ENCODE results near the gene ITGA11. TPM values are rescaled to one million over a fixed set of nuclear protein-coding genes. Genes with fewer than 3 reads are reported as not detected.

Gene ITGA11
- total and polyA plus RNA-seq, 2 experiments from 2014 or later = 0.03 to 0.40 TPM

DNA sequence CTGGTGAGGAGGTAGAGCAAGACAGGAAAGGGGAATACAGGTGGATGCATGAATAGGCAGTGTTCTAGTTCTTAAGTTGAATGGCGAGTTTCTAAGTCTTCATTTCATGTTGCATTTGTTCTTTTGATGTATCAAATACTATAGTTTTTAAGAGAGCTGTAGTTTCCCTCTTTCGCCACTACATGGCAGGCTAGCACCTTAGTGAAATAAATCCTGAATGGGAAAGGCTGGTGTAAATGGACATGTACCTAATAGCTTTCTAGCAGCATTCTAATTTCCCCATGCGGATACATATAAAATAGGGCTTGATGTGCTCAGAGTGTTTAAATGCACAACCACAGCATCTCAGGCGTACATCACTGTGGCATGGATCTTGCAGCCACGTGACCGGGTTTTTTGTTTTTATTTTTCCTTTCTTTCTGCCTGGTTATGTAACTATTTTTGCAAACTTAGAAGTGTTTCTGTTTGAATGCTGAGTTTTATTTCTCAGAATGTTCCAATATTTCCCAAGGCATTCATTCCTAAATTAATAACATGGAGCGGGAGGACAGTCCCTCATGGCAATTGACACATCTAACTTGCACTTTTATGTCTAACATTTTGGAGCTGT, 178.9 kb downstream of the ITGA11 start:
- Mint-ChIP-seq H3K36me3 (ENCODE audit: low read depth) (peaks cover 3% of the 10 kb centered on the region; the same call in 1 of the 3 replicates), H3K4me1 (peaks cover 6% of the 10 kb centered on the region; the same call in 1 of the 3 replicates), H3K27ac (no peak overlapping the region), H3K27me3 (ENCODE audit: insufficient read depth, low read depth, poor library complexity) (no peaks in the 10 kb centered on the region), H3K9me3 (0 out of 3 replicates have a peak, but pooled peaks cover under 1% of the 10 kb centered on the region), H3K4me3 (no peak overlapping the region; the same call in 2 of the 3 replicates)
- ATAC-seq (no peak), DNase-seq (ENCODE audit: low spot score) (peak; percentile 92)
- Histone ChIP-seq H3K4me3 (no peak overlapping the region), H3F3A (replicated peaks; ENCODE audit: low read depth) (no peaks in the 10 kb centered on the region), H3K27me3 (ENCODE audit: insufficient read depth) (no peaks in the 10 kb centered on the region), H3K4me1 (ENCODE audit: insufficient read depth) (peaks cover 4% of the 10 kb centered on the region), H3K79me2 (replicated peaks; ENCODE audit: insufficient read depth) (no peaks in the 10 kb centered on the region), H3K4me2 (no peak overlapping the region), H3K27ac (ENCODE audit: low read depth) (no peak overlapping the region), H3K36me3 (ENCODE audit: insufficient read depth) (no peaks in the 10 kb centered on the region), H3K9me2 (ENCODE audit: insufficient read depth) (no peaks in the 10 kb centered on the region), H2AFZ (no peak overlapping the region), H4K20me1 (replicated peaks; ENCODE audit: insufficient read depth) (no peaks in the 10 kb centered on the region)
- TF ChIP-seq, protein P1, sequence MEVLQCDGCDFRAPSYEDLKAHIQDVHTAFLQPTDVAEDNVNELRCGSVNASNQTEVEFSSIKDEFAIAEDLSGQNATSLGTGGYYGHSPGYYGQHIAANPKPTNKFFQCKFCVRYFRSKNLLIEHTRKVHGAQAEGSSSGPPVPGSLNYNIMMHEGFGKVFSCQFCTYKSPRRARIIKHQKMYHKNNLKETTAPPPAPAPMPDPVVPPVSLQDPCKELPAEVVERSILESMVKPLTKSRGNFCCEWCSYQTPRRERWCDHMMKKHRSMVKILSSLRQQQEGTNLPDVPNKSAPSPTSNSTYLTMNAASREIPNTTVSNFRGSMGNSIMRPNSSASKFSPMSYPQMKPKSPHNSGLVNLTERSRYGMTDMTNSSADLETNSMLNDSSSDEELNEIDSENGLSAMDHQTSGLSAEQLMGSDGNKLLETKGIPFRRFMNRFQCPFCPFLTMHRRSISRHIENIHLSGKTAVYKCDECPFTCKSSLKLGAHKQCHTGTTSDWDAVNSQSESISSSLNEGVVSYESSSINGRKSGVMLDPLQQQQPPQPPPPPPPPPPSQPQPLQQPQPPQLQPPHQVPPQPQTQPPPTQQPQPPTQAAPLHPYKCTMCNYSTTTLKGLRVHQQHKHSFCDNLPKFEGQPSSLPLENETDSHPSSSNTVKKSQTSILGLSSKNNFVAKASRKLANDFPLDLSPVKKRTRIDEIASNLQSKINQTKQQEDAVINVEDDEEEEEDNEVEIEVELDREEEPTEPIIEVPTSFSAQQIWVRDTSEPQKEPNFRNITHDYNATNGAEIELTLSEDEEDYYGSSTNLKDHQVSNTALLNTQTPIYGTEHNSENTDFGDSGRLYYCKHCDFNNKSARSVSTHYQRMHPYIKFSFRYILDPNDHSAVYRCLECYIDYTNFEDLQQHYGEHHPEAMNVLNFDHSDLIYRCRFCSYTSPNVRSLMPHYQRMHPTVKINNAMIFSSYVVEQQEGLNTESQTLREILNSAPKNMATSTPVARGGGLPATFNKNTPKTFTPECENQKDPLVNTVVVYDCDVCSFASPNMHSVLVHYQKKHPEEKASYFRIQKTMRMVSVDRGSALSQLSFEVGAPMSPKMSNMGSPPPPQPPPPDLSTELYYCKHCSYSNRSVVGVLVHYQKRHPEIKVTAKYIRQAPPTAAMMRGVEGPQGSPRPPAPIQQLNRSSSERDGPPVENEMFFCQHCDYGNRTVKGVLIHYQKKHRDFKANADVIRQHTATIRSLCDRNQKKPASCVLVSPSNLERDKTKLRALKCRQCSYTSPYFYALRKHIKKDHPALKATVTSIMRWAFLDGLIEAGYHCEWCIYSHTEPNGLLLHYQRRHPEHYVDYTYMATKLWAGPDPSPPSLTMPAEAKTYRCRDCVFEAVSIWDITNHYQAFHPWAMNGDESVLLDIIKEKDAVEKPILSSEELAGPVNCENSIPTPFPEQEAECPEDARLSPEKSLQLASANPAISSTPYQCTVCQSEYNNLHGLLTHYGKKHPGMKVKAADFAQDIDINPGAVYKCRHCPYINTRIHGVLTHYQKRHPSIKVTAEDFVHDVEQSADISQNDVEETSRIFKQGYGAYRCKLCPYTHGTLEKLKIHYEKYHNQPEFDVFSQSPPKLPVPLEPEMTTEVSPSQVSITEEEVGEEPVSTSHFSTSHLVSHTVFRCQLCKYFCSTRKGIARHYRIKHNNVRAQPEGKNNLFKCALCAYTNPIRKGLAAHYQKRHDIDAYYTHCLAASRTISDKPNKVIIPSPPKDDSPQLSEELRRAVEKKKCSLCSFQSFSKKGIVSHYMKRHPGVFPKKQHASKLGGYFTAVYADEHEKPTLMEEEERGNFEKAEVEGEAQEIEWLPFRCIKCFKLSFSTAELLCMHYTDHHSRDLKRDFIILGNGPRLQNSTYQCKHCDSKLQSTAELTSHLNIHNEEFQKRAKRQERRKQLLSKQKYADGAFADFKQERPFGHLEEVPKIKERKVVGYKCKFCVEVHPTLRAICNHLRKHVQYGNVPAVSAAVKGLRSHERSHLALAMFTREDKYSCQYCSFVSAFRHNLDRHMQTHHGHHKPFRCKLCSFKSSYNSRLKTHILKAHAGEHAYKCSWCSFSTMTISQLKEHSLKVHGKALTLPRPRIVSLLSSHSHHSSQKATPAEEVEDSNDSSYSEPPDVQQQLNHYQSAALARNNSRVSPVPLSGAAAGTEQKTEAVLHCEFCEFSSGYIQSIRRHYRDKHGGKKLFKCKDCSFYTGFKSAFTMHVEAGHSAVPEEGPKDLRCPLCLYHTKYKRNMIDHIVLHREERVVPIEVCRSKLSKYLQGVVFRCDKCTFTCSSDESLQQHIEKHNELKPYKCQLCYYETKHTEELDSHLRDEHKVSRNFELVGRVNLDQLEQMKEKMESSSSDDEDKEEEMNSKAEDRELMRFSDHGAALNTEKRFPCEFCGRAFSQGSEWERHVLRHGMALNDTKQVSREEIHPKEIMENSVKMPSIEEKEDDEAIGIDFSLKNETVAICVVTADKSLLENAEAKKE (CRISPR knock-in tag; IDR thresholded peaks at IDR 0.05) = no peak
- TF ChIP-seq, protein P2, sequence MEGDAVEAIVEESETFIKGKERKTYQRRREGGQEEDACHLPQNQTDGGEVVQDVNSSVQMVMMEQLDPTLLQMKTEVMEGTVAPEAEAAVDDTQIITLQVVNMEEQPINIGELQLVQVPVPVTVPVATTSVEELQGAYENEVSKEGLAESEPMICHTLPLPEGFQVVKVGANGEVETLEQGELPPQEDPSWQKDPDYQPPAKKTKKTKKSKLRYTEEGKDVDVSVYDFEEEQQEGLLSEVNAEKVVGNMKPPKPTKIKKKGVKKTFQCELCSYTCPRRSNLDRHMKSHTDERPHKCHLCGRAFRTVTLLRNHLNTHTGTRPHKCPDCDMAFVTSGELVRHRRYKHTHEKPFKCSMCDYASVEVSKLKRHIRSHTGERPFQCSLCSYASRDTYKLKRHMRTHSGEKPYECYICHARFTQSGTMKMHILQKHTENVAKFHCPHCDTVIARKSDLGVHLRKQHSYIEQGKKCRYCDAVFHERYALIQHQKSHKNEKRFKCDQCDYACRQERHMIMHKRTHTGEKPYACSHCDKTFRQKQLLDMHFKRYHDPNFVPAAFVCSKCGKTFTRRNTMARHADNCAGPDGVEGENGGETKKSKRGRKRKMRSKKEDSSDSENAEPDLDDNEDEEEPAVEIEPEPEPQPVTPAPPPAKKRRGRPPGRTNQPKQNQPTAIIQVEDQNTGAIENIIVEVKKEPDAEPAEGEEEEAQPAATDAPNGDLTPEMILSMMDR (conservative IDR thresholded peaks at IDR 0.05; ENCODE audit: low read depth in 2 of 2) = peak; percentile 91 to 94

Data from GM23338 (cell line).